Panc1 (cell line): ENCODE measurements around the gene BMPR2.
"Not testable (repeated sequence)": the region's sequence is repeated elsewhere in the genome, so short reads cannot be mapped to it uniquely, and the experiment has no call there.

Experiments used
- POLR2AphosphoS5 ChIP-seq: IDR thresholded peaks from 2 replicates; pipeline ENCODE4 v1.6.1; 2012; ENCODE audit warnings: mild to moderate bottlenecking, low read depth, low read length, moderate library complexity
- REST ChIP-seq, 2 experiments: IDR thresholded peaks; 2 replicates each; pipeline ENCODE4 v1.6.1; 2011 to 2012; ENCODE audit warnings: low read depth in 2 of 2, control low read depth in 1 of 2, low read length in 1 of 2, mild to moderate bottlenecking in 1 of 2, moderate library complexity in 1 of 2; ENCODE audit not compliant: insufficient read depth in 1 of 2
- TCF7L2 ChIP-seq: IDR thresholded peaks from 2 replicates; pipeline ENCODE4 v1.6.1; 2011; ENCODE audit warnings: mild to moderate bottlenecking, low read depth, low read length, inconsistent platforms
- TF ChIP-seq, protein P1 (sequence below): fragments of 450-650 bp; IDR thresholded peaks from 2 replicates; pipeline ENCODE4 v1.5.1; 2017; ENCODE audit warnings: mild to moderate bottlenecking

- TF ChIP-seq, protein P1, sequence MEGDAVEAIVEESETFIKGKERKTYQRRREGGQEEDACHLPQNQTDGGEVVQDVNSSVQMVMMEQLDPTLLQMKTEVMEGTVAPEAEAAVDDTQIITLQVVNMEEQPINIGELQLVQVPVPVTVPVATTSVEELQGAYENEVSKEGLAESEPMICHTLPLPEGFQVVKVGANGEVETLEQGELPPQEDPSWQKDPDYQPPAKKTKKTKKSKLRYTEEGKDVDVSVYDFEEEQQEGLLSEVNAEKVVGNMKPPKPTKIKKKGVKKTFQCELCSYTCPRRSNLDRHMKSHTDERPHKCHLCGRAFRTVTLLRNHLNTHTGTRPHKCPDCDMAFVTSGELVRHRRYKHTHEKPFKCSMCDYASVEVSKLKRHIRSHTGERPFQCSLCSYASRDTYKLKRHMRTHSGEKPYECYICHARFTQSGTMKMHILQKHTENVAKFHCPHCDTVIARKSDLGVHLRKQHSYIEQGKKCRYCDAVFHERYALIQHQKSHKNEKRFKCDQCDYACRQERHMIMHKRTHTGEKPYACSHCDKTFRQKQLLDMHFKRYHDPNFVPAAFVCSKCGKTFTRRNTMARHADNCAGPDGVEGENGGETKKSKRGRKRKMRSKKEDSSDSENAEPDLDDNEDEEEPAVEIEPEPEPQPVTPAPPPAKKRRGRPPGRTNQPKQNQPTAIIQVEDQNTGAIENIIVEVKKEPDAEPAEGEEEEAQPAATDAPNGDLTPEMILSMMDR = not testable (repeated sequence)
- TF ChIP-seq REST (IDR thresholded peaks at IDR 0.05; ENCODE audit: insufficient read depth in 1 of 2, low read depth in 2 of 2, low read length in 1 of 2); POLR2AphosphoS5; TCF7L2: not testable (repeated sequence)
These were observed 174.9 kb downstream of the BMPR2 start for GRCh38 chr2:202551000-202551399.
